ENCODE results near the gene SCN5A. TPM values are rescaled to one million over a fixed set of nuclear protein-coding genes. Genes with fewer than 3 reads are reported as not detected.

Gene SCN5A
- total and polyA plus RNA-seq, 2 of the 8 experiments (the other 6 are each of a cell fraction or from before 2014, with no cell fraction given): 4.8 to 11.4 TPM

DNA sequence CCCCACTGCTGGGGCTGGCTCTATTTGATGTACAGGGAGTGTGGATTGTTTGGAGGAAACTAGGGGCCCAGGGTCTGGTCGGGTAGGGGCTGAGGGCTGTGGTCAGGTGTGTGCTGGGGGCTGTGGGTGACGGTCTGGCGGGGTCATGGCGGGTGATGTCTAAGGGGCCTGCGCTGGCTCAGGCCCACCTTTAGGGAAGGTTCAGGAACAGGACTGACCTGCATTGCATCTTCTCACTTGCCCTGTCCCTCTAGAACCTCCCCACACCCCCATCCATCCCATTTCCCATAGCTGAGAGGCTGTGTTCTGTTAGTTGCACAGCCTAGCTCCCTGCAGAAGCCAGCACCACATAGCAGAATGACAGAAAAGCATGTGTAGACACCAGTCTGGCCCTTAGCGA, 39.1 kb downstream of the SCN5A start (continued):
- TF ChIP-seq, protein P1, sequence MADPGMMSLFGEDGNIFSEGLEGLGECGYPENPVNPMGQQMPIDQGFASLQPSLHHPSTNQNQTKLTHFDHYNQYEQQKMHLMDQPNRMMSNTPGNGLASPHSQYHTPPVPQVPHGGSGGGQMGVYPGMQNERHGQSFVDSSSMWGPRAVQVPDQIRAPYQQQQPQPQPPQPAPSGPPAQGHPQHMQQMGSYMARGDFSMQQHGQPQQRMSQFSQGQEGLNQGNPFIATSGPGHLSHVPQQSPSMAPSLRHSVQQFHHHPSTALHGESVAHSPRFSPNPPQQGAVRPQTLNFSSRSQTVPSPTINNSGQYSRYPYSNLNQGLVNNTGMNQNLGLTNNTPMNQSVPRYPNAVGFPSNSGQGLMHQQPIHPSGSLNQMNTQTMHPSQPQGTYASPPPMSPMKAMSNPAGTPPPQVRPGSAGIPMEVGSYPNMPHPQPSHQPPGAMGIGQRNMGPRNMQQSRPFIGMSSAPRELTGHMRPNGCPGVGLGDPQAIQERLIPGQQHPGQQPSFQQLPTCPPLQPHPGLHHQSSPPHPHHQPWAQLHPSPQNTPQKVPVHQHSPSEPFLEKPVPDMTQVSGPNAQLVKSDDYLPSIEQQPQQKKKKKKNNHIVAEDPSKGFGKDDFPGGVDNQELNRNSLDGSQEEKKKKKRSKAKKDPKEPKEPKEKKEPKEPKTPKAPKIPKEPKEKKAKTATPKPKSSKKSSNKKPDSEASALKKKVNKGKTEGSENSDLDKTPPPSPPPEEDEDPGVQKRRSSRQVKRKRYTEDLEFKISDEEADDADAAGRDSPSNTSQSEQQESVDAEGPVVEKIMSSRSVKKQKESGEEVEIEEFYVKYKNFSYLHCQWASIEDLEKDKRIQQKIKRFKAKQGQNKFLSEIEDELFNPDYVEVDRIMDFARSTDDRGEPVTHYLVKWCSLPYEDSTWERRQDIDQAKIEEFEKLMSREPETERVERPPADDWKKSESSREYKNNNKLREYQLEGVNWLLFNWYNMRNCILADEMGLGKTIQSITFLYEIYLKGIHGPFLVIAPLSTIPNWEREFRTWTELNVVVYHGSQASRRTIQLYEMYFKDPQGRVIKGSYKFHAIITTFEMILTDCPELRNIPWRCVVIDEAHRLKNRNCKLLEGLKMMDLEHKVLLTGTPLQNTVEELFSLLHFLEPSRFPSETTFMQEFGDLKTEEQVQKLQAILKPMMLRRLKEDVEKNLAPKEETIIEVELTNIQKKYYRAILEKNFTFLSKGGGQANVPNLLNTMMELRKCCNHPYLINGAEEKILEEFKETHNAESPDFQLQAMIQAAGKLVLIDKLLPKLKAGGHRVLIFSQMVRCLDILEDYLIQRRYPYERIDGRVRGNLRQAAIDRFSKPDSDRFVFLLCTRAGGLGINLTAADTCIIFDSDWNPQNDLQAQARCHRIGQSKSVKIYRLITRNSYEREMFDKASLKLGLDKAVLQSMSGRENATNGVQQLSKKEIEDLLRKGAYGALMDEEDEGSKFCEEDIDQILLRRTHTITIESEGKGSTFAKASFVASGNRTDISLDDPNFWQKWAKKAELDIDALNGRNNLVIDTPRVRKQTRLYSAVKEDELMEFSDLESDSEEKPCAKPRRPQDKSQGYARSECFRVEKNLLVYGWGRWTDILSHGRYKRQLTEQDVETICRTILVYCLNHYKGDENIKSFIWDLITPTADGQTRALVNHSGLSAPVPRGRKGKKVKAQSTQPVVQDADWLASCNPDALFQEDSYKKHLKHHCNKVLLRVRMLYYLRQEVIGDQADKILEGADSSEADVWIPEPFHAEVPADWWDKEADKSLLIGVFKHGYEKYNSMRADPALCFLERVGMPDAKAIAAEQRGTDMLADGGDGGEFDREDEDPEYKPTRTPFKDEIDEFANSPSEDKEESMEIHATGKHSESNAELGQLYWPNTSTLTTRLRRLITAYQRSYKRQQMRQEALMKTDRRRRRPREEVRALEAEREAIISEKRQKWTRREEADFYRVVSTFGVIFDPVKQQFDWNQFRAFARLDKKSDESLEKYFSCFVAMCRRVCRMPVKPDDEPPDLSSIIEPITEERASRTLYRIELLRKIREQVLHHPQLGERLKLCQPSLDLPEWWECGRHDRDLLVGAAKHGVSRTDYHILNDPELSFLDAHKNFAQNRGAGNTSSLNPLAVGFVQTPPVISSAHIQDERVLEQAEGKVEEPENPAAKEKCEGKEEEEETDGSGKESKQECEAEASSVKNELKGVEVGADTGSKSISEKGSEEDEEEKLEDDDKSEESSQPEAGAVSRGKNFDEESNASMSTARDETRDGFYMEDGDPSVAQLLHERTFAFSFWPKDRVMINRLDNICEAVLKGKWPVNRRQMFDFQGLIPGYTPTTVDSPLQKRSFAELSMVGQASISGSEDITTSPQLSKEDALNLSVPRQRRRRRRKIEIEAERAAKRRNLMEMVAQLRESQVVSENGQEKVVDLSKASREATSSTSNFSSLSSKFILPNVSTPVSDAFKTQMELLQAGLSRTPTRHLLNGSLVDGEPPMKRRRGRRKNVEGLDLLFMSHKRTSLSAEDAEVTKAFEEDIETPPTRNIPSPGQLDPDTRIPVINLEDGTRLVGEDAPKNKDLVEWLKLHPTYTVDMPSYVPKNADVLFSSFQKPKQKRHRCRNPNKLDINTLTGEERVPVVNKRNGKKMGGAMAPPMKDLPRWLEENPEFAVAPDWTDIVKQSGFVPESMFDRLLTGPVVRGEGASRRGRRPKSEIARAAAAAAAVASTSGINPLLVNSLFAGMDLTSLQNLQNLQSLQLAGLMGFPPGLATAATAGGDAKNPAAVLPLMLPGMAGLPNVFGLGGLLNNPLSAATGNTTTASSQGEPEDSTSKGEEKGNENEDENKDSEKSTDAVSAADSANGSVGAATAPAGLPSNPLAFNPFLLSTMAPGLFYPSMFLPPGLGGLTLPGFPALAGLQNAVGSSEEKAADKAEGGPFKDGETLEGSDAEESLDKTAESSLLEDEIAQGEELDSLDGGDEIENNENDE (IDR thresholded peaks at IDR 0.05; ENCODE audit: insufficient replicate concordance, low read length): no peak
- TF ChIP-seq NRF1 (IDR thresholded peaks at IDR 0.05; ENCODE audit: low read depth, low read length): no peak
